ENCODE results near the gene MRM1.
"Not testable (repeated sequence)": the region's sequence is repeated elsewhere in the genome, so short reads cannot be mapped to it uniquely, and the experiment has no call there.

The MRM1 gene

GRCh38 chr17:36602030-36602748 lies 806 bp downstream of the MRM1 start:
- no peak for DNase-seq

DNA sequence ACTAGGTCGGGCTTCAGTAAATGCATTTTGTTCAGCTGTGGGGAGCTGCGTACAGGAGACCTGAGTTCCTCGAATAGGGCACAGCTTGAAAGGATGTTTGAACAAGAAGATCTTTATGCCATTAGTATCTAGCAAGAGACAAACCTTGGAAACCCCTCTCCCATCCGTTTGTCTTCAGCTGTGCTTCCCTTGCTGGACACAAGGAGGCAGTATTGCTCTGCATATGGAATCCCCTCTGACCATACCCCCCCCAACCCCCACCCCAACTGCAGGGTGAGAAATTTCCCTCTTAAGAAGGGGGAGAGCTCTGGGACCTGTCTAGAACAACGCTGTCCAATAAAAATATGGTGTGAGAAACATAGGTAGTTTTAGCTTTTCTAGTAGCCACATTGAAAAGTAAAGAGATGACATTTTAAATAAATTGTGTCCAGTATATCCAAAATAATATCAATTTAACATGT lies 1.6 kb downstream of the MRM1 start:
- DNase-seq = peak in 1 of 2 donors; percentile 54

DNA sequence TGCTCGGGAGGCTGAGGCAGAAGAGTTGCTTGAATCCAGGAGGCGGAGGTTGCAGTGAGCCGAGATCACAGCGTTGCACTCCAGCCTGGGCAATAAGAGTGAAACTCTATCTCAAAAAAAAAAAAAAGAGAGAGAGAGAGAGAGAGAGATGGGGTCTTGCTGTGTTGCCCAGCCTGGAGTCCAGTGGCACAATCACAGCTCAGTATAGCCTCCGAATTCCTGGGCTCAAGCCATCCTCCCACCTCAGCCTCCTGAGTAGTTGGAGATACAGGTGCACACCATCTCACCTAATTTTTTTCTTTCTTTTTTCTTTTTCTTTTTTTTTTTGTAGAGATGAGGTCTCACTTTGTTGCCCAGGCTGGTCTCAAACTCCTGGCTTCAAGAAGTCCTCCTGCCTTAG lies 3.6 kb downstream of the MRM1 start:
- not testable (repeated sequence) for DNase-seq

- no peak for DNase-seq
Observed at GRCh38 chr17:36608280-36608679, 6.9 kb downstream of the MRM1 start.

DNA sequence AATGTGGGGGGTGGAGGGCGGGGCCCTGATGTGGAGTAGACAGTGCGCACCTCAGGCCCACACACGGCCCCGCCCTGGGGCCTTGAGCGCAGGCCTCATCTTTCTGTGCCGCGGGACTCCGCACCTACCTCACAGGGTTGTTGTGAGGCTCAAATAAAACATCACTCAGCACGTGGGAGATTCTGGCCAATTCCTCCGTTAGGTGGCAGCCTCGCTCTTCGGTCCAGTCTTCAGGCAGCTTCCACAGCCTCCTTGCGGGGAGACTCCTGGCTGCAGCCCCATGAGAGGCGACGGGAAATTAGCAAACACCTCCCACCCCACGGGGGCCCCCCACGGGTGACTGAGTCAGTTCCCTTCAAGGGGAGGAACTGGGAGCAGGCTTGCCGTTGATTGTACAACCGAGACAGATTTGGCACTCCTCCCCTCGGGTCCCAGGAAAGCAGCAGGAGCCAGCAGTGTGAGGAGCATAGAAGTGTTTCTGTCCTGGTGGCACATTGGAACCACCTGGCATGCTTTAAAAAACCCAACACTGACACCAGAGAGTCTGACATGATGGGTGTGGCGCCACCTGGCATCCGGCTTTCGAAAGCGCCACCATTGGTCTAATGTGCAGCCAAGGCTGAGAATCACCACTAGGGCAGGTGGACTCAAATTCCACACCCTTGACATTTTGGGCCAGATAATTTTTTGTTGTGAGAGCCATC lies 7.6 kb downstream of the MRM1 start:
- no peak for DNase-seq

GRCh38 chr17:36609498-36609862 lies 8.1 kb downstream of the MRM1 start:
- DNase-seq = no peak

- no peak for DNase-seq
Observed at GRCh38 chr17:36610474-36610873, 9.1 kb downstream of the MRM1 start.

DNA sequence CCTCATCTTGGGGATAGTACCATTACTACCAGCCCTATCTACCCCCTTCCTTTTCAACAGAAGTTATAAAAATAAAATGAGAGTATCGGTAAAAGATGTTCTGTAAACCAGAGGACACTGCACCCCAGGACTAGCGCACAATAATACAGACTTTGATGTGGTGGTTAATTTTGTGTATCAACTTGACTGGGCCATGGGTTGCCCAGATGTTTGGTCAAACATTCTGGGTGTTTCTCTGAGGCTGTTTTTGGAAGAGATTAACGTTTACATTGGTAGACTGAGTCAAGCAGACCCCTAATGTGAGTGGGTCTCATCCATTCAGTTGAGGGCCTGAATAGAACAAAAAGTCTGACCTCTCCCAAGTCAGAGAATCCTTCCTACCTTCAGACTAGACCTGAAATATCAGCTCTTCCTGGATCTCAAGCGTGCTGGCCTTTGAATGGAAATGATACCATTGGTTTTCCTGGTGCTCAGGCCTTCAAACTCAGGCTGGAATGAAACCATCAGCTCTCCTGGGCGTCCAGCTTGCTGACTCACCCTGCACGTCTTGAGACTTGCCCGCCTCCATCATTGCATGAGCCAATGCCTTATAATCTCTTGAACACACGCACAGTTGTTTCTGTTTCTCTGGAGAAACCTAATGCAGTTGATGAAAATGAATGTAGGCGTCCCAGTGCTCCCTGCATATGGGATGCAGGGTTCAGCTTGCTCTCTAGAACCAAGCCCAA lies 10.1 kb downstream of the MRM1 start:
- DNase-seq = no peak

GRCh38 chr17:36612323-36612722 lies 10.9 kb downstream of the MRM1 start:
- no peak for DNase-seq

- DNase-seq = no peak
Observed at GRCh38 chr17:36613155-36613554, 11.8 kb downstream of the MRM1 start.

- DNase-seq = no peak
Observed at GRCh38 chr17:36614081-36614480, 12.7 kb downstream of the MRM1 start.

DNA sequence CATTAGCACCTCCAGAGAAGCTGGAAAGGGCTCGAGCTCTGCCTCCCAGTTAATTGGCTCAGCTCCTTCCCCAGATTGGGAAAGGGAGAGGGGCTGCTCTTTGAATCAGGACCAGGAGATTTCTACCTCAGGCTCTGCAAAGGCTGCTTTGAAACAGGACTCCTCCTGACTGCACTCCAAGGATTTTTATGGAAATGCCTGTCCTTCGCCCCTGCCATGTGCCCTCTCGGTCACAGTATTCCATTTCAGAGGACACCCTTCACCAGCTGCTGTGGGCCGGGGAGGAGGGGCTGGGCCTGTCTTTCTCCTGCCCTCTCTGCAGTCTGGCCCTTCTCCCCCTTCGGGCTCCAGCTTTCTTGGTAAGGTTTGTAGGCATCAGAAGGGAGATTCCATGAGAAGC lies 13.6 kb downstream of the MRM1 start:
- DNase-seq = no peak

GRCh38 chr17:36616061-36617029 lies 15.0 kb downstream of the MRM1 start:
- DNase-seq = no peak

GRCh38 chr17:36617773-36618172 lies 16.4 kb downstream of the MRM1 start:
- DNase-seq = no peak

DNA sequence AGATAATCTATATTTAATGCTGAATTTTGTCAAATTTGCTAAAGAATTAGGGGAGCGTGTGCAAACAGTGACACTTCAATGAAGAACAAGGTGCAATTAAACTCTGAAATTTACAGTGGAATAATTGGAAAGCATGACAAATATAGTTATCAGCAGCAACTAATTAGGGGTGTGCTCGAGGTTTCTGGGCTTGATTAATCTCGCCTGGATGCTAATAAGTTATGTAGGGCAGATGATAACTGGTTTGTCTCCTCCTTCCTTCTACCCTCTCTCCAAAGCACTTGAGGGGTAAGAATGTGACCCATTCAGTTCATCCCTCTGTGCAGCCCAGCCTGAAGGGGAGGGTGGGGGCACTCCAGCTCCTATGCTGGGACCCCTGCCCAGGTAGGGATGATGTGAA lies 21.9 kb downstream of the MRM1 start:
- no peak for DNase-seq

- no peak for DNase-seq
Observed at GRCh38 chr17:36625188-36625587, 23.8 kb downstream of the MRM1 start.

DNA sequence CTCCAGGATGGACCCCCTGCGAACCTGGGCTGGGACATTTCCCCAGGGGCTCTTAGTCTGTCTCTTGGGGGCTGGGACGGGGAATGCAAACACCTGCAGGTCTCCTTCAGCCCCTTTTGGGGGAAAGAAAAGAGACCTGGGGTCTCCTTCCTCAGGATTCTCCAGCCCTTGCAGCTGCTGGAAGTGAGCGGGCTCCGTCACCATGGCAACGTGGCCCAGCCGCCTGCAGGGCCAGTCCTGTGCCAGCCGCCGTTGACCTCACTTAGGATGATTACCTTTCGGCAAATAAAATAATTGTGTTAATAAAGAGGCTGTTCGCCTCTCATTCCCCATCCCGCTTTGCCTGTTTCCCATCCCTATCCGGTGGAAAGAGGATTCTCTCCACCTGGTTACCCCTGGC lies 25.7 kb downstream of the MRM1 start:
- no peak for DNase-seq

- no peak for DNase-seq
Observed at GRCh38 chr17:36628576-36628975, 27.2 kb downstream of the MRM1 start.

DNA sequence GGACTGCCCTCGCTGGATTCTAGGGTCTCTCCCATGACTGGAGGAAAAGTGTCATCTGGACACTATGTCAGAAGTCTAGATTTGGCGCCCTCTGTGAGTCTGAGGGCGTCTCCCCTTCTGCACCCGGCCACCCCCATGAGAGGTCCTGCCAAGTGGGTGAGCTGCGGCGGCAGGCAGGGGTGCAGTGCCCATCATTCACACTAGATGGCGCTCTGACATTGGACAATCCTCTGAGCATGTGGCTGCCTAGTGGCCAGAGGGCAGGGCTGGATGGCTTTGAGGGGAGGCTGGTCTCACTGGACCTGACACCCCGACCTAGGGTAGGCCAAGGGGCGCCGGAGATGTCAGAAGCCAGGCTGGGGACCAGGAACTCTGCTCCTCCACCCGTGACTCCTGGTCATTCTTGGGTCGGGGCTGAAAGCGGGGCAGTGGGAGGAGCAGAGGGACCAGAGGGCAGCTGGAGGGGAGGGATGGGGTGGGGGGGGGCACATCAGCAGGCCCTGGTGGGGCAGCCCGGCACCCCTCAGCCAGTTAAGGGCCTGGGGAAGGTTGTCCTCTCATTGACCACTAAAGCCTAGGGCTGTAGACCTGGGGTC lies 28.0 kb downstream of the MRM1 start:
- peak; percentile 44 to 51 for DNase-seq

GRCh38 chr17:36629970-36630502 lies 28.7 kb downstream of the MRM1 start:
- no peak for DNase-seq

DNA sequence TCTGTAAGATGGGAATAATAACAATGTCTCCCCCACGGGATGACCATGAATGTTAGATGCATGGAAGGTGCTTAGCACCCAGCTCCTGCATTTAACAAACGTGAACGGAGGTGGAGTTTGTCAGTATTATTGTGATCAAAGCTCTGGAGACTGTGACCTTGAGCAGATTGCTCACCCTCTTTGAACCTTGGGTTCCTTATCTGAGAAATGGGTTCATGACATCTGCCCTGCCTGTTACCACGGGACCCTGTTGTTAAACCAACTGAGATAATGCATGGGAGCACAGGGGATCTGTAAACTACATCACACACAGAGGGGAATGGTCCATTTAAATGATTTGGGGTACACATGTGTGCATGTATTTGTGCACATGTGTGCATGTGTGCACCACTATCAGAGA lies 29.6 kb downstream of the MRM1 start:
- no peak for DNase-seq

Data from bone marrow (tissue), 2 donors.